Effector CD8-positive, alpha-beta T cell (primary cell): ENCODE data around the gene MYH11.
"Not testable (repeated sequence)": the region's sequence is repeated elsewhere in the genome, so short reads cannot be mapped to it uniquely, and the experiment has no call there.

Experiments
- DNase-seq: peaks from one replicate; lab custom pipeline; 2025; lab: John Stamatoyannopoulos, UW

Gene MYH11

GRCh38 chr16:15876503-15876902, 19.7 kb upstream of the MYH11 start:
- no peak for DNase-seq

- DNase-seq, result no peak
Observed at GRCh38 chr16:15874745-15875314, 18.0 kb upstream of the MYH11 start.

GRCh38 chr16:15873737-15874136, 16.9 kb upstream of the MYH11 start:
- no peak for DNase-seq

GRCh38 chr16:15873301-15873700, 16.5 kb upstream of the MYH11 start:
- no peak for DNase-seq

GRCh38 chr16:15870011-15870410, 13.2 kb upstream of the MYH11 start:
- no peak for DNase-seq

- DNase-seq, result no peak
Observed at GRCh38 chr16:15866451-15866850, 9.6 kb upstream of the MYH11 start.

GRCh38 chr16:15865742-15866141, 8.9 kb upstream of the MYH11 start:
- no peak for DNase-seq

GRCh38 chr16:15864939-15865338, 8.1 kb upstream of the MYH11 start:
- no peak for DNase-seq

- DNase-seq, result no peak
Observed at GRCh38 chr16:15861996-15862395, 5.2 kb upstream of the MYH11 start.

- DNase-seq, result no peak
Observed at GRCh38 chr16:15858921-15859668, 2.3 kb upstream of the MYH11 start.

GRCh38 chr16:15857724-15858560, 1.1 kb upstream of the MYH11 start:
- DNase-seq, result no peak

- DNase-seq, result no peak
Observed at GRCh38 chr16:15856182-15856581, 646 bp downstream of the MYH11 start.

- DNase-seq, result no peak
Observed at GRCh38 chr16:15855704-15856003, 1.2 kb downstream of the MYH11 start.

GRCh38 chr16:15854906-15855703, 1.7 kb downstream of the MYH11 start:
- no peak for DNase-seq

- no peak for DNase-seq
Observed at GRCh38 chr16:15854061-15854460, 2.8 kb downstream of the MYH11 start.

- DNase-seq, result no peak
Observed at GRCh38 chr16:15853021-15853420, 3.8 kb downstream of the MYH11 start.

GRCh38 chr16:15850555-15850954, 6.3 kb downstream of the MYH11 start:
- not testable (repeated sequence) for DNase-seq

- no peak for DNase-seq
Observed at GRCh38 chr16:15849209-15849981, 7.4 kb downstream of the MYH11 start.

- DNase-seq, result no peak
Observed at GRCh38 chr16:15847611-15848175, 9.1 kb downstream of the MYH11 start.

- no peak for DNase-seq
Observed at GRCh38 chr16:15846510-15846909, 10.3 kb downstream of the MYH11 start.

- DNase-seq, result no peak
Observed at GRCh38 chr16:15843635-15844279, 13.1 kb downstream of the MYH11 start.
